NB4 (cell line): ENCODE results near the gene ADGRA3.

Experiments
- DNase-seq: peaks from one replicate; pipeline ENCODE4 v3.0.0; 2010; ENCODE audit warnings: low read depth
- H3K4me3 ChIP-seq: one replicate; pipeline ENCODE4 v1.5.1; 2011; ENCODE audit warnings: mild to moderate bottlenecking, low read depth, low read length, moderate library complexity
- MAX ChIP-seq: IDR thresholded peaks from 2 replicates; pipeline ENCODE4 v1.6.1; 2011; ENCODE audit warnings: low read depth, low read length
- MYC ChIP-seq: IDR thresholded peaks from 2 replicates; pipeline ENCODE4 v1.6.1; 2011; ENCODE audit warnings: low read depth, low read length
- POLR2A ChIP-seq: IDR thresholded peaks from 2 replicates; pipeline ENCODE4 v1.6.1; 2011; ENCODE audit warnings: mild to moderate bottlenecking; ENCODE audit not compliant: insufficient read length; ENCODE audit errors: extremely low read depth
- TF ChIP-seq, protein P1 (sequence below): IDR thresholded peaks from one replicate; pipeline ENCODE4 v1.5.1; 2012; ENCODE audit warnings: low read depth, low read length

ADGRA3 gene

GRCh38 chr4:22345055-22345454 is 170.8 kb downstream of the ADGRA3 start:
- H3K4me3 ChIP-seq = no peak overlapping the region
- DNase-seq = no peak
- TF ChIP-seq MAX = no peak
- TF ChIP-seq, protein P1, sequence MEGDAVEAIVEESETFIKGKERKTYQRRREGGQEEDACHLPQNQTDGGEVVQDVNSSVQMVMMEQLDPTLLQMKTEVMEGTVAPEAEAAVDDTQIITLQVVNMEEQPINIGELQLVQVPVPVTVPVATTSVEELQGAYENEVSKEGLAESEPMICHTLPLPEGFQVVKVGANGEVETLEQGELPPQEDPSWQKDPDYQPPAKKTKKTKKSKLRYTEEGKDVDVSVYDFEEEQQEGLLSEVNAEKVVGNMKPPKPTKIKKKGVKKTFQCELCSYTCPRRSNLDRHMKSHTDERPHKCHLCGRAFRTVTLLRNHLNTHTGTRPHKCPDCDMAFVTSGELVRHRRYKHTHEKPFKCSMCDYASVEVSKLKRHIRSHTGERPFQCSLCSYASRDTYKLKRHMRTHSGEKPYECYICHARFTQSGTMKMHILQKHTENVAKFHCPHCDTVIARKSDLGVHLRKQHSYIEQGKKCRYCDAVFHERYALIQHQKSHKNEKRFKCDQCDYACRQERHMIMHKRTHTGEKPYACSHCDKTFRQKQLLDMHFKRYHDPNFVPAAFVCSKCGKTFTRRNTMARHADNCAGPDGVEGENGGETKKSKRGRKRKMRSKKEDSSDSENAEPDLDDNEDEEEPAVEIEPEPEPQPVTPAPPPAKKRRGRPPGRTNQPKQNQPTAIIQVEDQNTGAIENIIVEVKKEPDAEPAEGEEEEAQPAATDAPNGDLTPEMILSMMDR = no peak
- TF ChIP-seq MYC = no peak
- no peak for TF ChIP-seq POLR2A

GRCh38 chr4:22343606-22344005 is 172.3 kb downstream of the ADGRA3 start:
- H3K4me3 ChIP-seq = no peak overlapping the region
- TF ChIP-seq, protein P1 = no peak
- TF ChIP-seq MAX (no peak), POLR2A (no peak), MYC (no peak)
- DNase-seq = no peak

DNA sequence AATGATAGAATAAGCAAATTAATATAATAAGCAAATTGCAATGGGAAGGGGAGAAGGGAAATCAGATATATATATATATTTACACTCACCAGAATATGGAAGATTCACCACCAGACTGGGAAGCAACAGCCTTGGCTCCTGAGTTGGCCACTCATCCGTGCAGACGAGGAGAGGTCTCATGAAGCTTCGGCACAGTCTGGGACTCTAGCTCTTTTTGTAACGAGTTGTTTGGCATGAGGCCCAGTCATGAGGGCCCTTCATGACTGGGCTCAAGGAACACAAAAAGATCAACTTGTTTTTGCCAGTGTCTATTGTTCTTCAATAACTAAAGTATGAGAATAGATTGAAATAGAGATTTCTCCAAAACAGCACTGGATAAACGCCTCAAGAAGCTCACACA is 176.4 kb downstream of the ADGRA3 start:
- TF ChIP-seq, protein P1 = no peak
- TF ChIP-seq MYC = no peak
- TF ChIP-seq POLR2A = no peak
- TF ChIP-seq MAX = no peak
- no peak overlapping the region for H3K4me3 ChIP-seq
- no peak for DNase-seq

GRCh38 chr4:22338796-22339195 is 177.1 kb downstream of the ADGRA3 start:
- TF ChIP-seq MYC (no peak), MAX (no peak), POLR2A (no peak)
- TF ChIP-seq, protein P1 = no peak
- no peak for DNase-seq
- H3K4me3 ChIP-seq = no peak overlapping the region
